GM12892 (cell line): ENCODE data around the gene GPR151.

Source experiments
- POLR2A ChIP-seq: IDR thresholded peaks from 2 replicates; pipeline ENCODE4 v1.6.1; 2011; ENCODE audit warnings: low read depth, low read length, control low read depth
- POLR2AphosphoS5 ChIP-seq: IDR thresholded peaks from 2 replicates; pipeline ENCODE4 v1.6.1; 2011; ENCODE audit warnings: low read depth, low read length, control low read depth

DNA sequence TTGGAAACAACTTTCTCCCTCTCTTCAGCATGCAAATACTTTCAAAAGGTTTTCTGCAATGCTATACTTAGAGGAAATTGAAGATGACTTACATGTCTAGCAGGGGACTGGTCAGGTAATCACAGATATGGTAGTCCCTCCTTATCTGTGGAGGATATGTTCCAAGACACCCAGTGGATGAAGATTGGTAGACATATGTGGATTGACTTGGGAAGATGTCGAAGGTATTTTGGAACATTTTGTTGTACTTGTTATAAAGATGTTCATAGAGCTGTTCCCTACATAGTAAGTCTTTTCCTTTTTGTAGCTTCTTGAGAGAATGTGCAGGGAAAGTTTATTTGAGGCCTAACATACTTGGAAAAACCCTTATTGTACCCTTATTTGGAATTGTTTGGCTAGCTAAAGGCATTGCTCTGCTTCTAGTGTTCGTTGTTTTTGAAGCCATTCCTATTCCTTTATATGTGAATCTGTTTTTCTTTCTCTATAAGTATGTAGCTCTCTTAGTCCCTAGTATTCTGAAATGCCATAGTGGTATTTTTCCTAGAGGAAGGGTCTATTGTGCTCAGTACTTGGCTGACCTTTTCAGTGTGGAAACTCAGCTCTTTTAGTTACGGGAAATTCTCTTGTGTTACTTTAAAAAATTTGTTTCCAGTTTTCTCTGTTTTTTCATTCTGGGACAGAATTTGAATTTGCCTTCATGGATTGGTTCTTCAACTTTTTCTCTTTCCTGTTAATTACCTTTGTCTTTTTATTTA lies 25.7 kb downstream of the GPR151 start:
- 0 out of 2 replicates have a peak, but pooled peaks have one; percentile 48 for TF ChIP-seq POLR2AphosphoS5
- peak; percentile 33; the same call in 1 of the 2 replicates for TF ChIP-seq POLR2A
